Middle frontal gyrus (tissue), 1 donor: Measurements from ENCODE around the gene PRR9.
A peak's percentile ranks its signal among the peaks of the same experiment; 100 is the strongest.
"Not testable (repeated sequence)": the region's sequence is repeated elsewhere in the genome, so short reads cannot be mapped to it uniquely, and the experiment has no call there.

Experiments used
- DNase-seq: peaks from one replicate; pipeline ENCODE4 v3.0.0-alpha.2; 2015; ENCODE audit warnings: low spot score; ENCODE audit errors: extremely low spot score

PRR9 gene, protein sequence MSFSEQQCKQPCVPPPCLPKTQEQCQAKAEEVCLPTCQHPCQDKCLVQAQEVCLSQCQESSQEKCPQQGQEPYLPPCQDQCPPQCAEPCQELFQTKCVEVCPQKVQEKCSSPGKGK

GRCh38 chr1:153217212-153217611, at the start of gene PRR9:
TSS of gene PRR9 (plus strand) at chr1:153217584. CDS start at chr1:153218145, 561 bp downstream.
- DNase-seq, result no peak

- DNase-seq, result no peak
Measured at GRCh38 chr1:153168686-153169085, 48.7 kb upstream of the PRR9 start.

DNA sequence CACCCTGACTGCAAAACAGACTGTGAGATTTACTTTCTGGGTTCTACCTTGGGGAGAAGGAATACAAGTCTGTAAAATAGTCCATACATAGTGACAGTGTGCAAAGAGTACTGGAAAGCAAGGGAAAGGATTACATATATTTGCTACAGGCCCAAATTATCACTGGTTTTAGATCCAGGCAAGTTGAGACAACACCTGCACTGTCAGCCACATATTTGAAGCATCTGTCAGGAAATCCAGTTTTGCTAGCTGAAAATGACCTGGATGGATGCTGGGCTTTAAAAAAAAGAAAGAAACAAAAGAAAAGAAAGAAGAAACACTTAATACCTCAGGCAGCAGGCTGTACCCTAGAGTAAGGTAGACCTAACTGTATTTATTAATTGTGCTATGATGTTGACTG, 42.8 kb upstream of the PRR9 start:
- DNase-seq, result no peak

- no peak for DNase-seq
Measured at GRCh38 chr1:153178922-153179321, 38.5 kb upstream of the PRR9 start.

DNA sequence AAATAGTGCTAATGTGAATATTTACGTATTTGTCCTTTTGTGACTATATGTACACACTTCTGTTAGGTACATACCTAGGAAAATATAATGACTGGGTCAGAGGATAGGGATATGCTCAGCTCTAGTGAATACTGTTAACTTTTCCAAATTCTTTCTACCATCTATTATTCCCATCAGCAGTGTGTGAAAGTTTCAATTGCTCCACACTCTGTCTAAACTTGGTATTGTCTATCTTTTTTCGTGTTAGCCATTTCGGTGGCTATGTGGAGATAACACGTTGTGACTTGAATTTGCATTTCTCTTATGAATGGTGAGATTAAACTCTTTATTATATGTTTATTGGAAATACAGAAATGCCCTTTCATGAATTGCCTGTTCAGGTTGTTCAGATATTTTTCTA, 36.8 kb upstream of the PRR9 start:
- DNase-seq, result no peak

DNA sequence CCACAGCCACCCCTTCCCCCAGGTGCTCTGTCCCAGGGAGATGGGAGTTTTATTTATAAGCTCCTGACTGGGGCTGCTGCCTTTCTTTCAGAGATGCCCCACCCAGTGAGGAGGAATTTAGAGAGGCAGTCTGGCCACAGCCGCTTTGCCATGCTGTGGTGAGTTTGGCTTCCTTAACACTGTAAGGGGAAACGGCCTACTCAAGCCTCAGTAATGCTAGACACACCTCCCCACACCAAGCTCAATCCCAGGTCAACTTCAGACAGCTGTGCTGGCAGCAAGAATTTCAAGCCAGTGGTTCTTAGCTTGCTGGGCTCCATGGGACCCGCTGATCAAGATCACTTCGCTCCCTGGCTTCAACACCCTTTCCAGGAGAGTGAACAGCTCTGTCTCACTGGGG, 29.1 kb upstream of the PRR9 start:
- DNase-seq, result not testable (repeated sequence)

GRCh38 chr1:153190373-153190772, 27.0 kb upstream of the PRR9 start:
- DNase-seq, result no peak

DNA sequence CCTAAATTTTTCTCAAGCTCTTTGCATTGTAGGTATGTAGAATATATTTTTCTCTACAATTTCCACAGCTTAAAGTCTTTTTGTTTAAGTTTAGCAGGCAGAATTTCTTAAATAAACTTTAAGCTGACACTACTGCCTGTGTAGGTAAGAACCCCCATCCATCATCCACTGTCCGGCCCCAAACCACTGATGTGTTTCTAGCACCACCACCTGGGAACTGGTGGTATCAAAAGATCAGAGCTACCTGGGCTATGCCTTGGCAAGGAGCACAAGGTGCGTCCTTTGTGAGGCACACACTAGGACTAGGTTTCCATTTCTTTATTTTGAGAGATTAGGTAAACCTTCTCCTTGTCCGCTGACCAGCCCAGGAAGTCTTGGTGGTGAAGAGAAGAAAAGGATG, 24.7 kb upstream of the PRR9 start:
- DNase-seq, result no peak

- no peak for DNase-seq
Measured at GRCh38 chr1:153194331-153195050, 22.9 kb upstream of the PRR9 start.

- no peak for DNase-seq
Measured at GRCh38 chr1:153195216-153195615, 22.2 kb upstream of the PRR9 start.

DNA sequence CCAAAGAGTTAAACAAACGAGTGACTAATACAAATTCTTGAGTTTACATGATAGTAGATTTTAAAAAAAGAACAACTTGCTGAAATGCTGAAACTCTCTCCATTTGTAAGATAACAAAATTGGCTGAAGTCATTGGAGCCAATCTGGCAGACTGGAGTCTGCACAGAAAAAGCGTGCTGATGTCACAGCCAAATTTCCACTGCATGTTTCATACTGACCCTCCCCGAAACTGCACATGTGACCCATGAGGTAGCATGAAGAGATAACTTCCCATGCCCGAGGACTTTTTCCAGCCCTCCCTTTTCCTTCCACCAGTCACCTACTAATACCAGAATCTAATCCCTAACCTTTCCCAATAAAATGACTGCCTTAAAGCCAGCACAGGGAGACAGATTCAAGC, 15.4 kb upstream of the PRR9 start:
- DNase-seq, result no peak

GRCh38 chr1:153203130-153203529, 14.3 kb upstream of the PRR9 start, which contains the start of gene LELP1:
TSS of gene LELP1 (plus strand) at chr1:153203430. CDS start at chr1:153204708, 1,278 bp downstream.
- no peak for DNase-seq

DNA sequence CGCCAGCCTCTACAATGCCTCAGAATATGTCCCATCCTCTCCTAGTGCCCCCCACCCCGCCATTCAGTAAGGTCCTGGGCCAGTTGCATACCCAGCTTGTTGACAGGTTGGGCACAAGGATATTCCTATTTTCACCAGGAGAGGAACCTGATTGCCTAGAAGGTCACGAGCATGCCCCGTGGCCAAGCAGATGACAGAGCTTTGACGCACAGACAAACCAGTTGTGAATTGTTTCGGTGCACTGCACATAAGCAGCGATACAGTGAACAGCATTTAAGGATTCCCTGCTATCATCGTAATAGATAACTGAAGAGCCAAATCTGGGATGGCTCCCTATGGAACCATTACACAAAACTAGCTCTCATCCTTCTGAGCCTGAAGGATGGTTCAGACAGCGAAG, 10.8 kb upstream of the PRR9 start:
- DNase-seq, result no peak

DNA sequence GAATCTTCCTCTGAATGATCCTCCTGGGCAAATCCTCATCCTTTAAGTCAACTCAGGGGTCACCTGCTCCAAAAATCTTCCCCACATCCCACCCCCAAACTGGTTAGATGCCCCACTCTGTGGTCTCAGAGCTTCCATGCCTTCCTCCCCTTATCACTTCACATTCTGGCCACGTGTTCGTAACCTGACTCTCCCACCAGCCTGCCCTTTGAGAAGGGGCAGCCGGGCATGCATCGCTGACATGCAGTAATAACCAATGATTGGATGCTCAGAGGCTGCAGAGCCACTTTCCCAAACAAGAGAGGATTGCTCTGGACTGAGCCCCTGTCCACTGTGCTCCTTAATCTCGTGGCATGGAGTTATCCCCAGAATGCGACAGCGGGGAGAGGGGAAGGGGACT, 7.2 kb upstream of the PRR9 start:
- DNase-seq, result no peak

- no peak for DNase-seq
Measured at GRCh38 chr1:153212201-153212600, 5.2 kb upstream of the PRR9 start.

- DNase-seq, result no peak
Measured at GRCh38 chr1:153213519-153213918, 3.9 kb upstream of the PRR9 start.

GRCh38 chr1:153217744-153218416, 496 bp downstream of the PRR9 start:
- no peak for DNase-seq

GRCh38 chr1:153220606-153221303, 3.4 kb downstream of the PRR9 start:
- DNase-seq, result peak; percentile 33

GRCh38 chr1:153223040-153223891, 5.9 kb downstream of the PRR9 start:
- peak; percentile 27 for DNase-seq

GRCh38 chr1:153227810-153228209, 10.4 kb downstream of the PRR9 start:
- DNase-seq, result no peak

DNA sequence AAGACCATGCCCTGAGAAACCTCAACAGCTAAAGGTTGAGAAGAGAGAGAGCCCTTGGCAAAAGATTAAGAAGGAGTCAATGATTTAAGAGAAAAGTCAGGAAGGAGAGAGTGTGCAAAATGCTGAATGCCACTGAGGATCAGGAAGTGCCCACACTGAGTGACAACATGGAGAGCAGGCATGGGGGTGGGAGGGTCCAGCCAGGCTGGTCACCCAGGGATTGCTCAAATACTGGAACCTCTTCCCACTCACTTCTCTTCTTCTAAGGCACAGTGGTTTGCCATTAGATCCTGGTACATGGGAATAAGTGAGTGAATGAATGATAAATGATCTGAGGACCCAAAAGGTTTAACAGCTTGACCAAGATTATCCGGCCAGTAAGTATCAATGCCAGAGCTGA, 11.1 kb downstream of the PRR9 start:
- no peak for DNase-seq
